GM12878 (cell line): ENCODE results near the gene MRPS12. TPM values are rescaled to one million over a fixed set of nuclear protein-coding genes. Genes with fewer than 3 reads are reported as not detected.

Experiments
- ATAC-seq: fragments of 200-7000 bp; cut with Tn5 transposase; 3 replicates; pipeline ENCODE4 v1.9.1; 2020; ENCODE audit warnings: mild to moderate bottlenecking, moderate library complexity
- BruUV-seq: library from RNA; stranded (reverse); fragments of 400-500 nt; replicated peaks from 2 replicates; lab custom pipeline; 2021; lab: Mats Ljungman, UMichigan
- CTCF ChIA-PET: fragments of 300-600 bp; sonication (Branson Sonifier 250); formaldehyde crosslinking; extraction: SDS; loops from one replicate; lab custom pipeline; 2021; ENCODE audit warnings: inconsistent platforms; lab: Yijun Ruan, JAX
- POLR2A ChIA-PET: fragments of 350-600 bp; formaldehyde crosslinking; extraction: SDS; loops from one replicate; lab custom pipeline; 2021; ENCODE audit warnings: inconsistent platforms; lab: Charles Lee
- RAD21 ChIA-PET: fragments of 300-600 bp; sonication (Branson Sonifier 250); formaldehyde crosslinking; loops from one replicate; lab custom pipeline; 2023; ENCODE audit warnings: antibody characterized with exemption; ENCODE audit not compliant: unreplicated experiment; lab: Charles Lee
- SMC1A ChIA-PET: fragments of 300-600 bp; sonication (Branson Sonifier 250); formaldehyde crosslinking; loops from one replicate; lab custom pipeline; 2023; ENCODE audit not compliant: unreplicated experiment, uncharacterized antibody; lab: Charles Lee
- DNase-seq: peaks from one replicate; pipeline ENCODE4 v3.0.0-alpha.2; 2011; ENCODE audit warnings: low read depth, low spot score
- FAIRE-seq: peaks from 3 replicates; lab custom pipeline; 2011; peaks lifted over from hg19 to GRCh38; lab: Jason Lieb, UNC
- H2AFZ ChIP-seq: 2 replicates; pipeline ENCODE4 v1.6.0; 2011; ENCODE audit warnings: low read depth, low read length, control low read depth; ENCODE audit not compliant: control insufficient read depth
- H3K27ac ChIP-seq: 2 replicates; pipeline ENCODE4 v1.5.1; 2011; ENCODE audit warnings: control low read depth; ENCODE audit not compliant: control insufficient read depth, insufficient read depth
- H3K27me3 ChIP-seq, 2 experiments: replicated peaks in 1 of 2; 2 replicates each; pipeline versions ENCODE4 v1.6.0 to v1.6.1; 2011; ENCODE audit warnings: low read length in 1 of 2; ENCODE audit not compliant: control insufficient read depth in 2 of 2, insufficient read depth in 2 of 2
- H3K36me3 ChIP-seq, 2 experiments: 2 replicates each; pipeline ENCODE4 v1.5.1; 2011; ENCODE audit warnings: low read length in 1 of 2; ENCODE audit not compliant: control insufficient read depth in 2 of 2, insufficient read depth in 2 of 2
- H3K4me1 ChIP-seq: 2 replicates; pipeline ENCODE4 v1.6.1; 2011; ENCODE audit warnings: mild to moderate bottlenecking, low read length, moderate library complexity, mixed read lengths; ENCODE audit not compliant: control insufficient read depth, insufficient read depth
- H3K4me2 ChIP-seq: 2 replicates; pipeline ENCODE4 v1.6.0; 2011; ENCODE audit warnings: control low read depth; ENCODE audit not compliant: control insufficient read depth, insufficient read depth
- H3K4me3 ChIP-seq: fragments of 200-600 bp; sonication (generic); 2 replicates; pipeline ENCODE4 v1.5.1; 2016
- H3K79me2 ChIP-seq: 2 replicates; pipeline ENCODE4 v1.6.0; 2011; ENCODE audit warnings: low read length; ENCODE audit not compliant: control insufficient read depth, insufficient read depth
- H3K9ac ChIP-seq: 2 replicates; pipeline ENCODE4 v1.8.0; 2011; ENCODE audit warnings: low read length, control low read depth, mixed read lengths; ENCODE audit not compliant: control insufficient read depth, insufficient read depth
- H3K9me3 ChIP-seq: replicated peaks from 3 replicates; pipeline ENCODE4 v1.5.1; 2011; ENCODE audit warnings: mild to moderate bottlenecking, low read length; ENCODE audit not compliant: control insufficient read depth, insufficient read depth
- H4K20me1 ChIP-seq: 2 replicates; pipeline ENCODE4 v1.6.0; 2011; ENCODE audit not compliant: control insufficient read depth, insufficient read depth
- ATF7 ChIP-seq: fragments of 450-650 bp; IDR thresholded peaks from 2 replicates; pipeline ENCODE4 v1.6.1; 2016; ENCODE audit warnings: low read depth, mild to moderate bottlenecking
- BCL3 ChIP-seq: IDR thresholded peaks from 2 replicates; pipeline ENCODE4 v1.6.1; 2011; ENCODE audit warnings: borderline replicate concordance, low read depth, mild to moderate bottlenecking, moderate library complexity, low read length; ENCODE audit not compliant: insufficient read depth, poor library complexity, severe bottlenecking
- CEBPB ChIP-seq, 2 experiments: fragments of 150-350 bp in 1 of 2; IDR thresholded peaks; 2 replicates each; pipeline ENCODE4 v1.6.1; 2012 to 2014; ENCODE audit warnings: low read depth in 2 of 2, low read length in 2 of 2, borderline replicate concordance in 1 of 2, inconsistent platforms in 1 of 2
- HCFC1 ChIP-seq: fragments of 150-350 bp; IDR thresholded peaks from 2 replicates; pipeline ENCODE4 v1.6.1; 2014; ENCODE audit warnings: low read length
- HDAC2 ChIP-seq: fragments of 200-600 bp; sonication (generic); IDR thresholded peaks from 2 replicates; pipeline ENCODE4 v1.6.1; 2017
- HSF1 ChIP-seq: fragments of 150-350 bp; IDR thresholded peaks from 2 replicates; pipeline ENCODE4 v1.6.1; 2014; ENCODE audit warnings: mild to moderate bottlenecking, low read depth, low read length
- LARP7 ChIP-seq: fragments of 450-650 bp; IDR thresholded peaks from 2 replicates; pipeline ENCODE4 v1.6.1; 2017; ENCODE audit warnings: mild to moderate bottlenecking
- MTA2 ChIP-seq: fragments of 450-650 bp; IDR thresholded peaks from 2 replicates; pipeline ENCODE4 v1.6.1; 2016; ENCODE audit warnings: low read depth, mild to moderate bottlenecking, moderate library complexity
- NBN ChIP-seq: fragments of 450-650 bp; IDR thresholded peaks from 2 replicates; pipeline ENCODE4 v1.6.1; 2016
- NFYA ChIP-seq: IDR thresholded peaks from 2 replicates; pipeline ENCODE4 v1.6.1; 2011; ENCODE audit warnings: low read depth, mild to moderate bottlenecking, low read length, improper control_type of control experiment, borderline replicate concordance
- RB1 ChIP-seq: fragments of 450-650 bp; formaldehyde crosslinking; IDR thresholded peaks from 2 replicates; pipeline ENCODE4 v1.6.1; 2017; ENCODE audit warnings: mild to moderate bottlenecking, borderline replicate concordance
- RFX5 ChIP-seq: IDR thresholded peaks from 2 replicates; pipeline ENCODE4 v1.6.1; 2011; ENCODE audit warnings: low read depth, low read length, improper control_type of control experiment
- SMAD5 ChIP-seq: IDR thresholded peaks from 2 replicates; pipeline ENCODE4 v1.6.1; 2016; ENCODE audit warnings: antibody characterized with exemption, low read depth
- SPI1 ChIP-seq: IDR thresholded peaks from 2 replicates; pipeline ENCODE4 v1.6.1; 2011; ENCODE audit warnings: low read depth, mild to moderate bottlenecking, low read length, moderate library complexity, borderline replicate concordance; ENCODE audit not compliant: insufficient read depth
- TCF7 ChIP-seq: IDR thresholded peaks from 2 replicates; pipeline ENCODE4 v1.6.1; 2014; ENCODE audit warnings: antibody characterized with exemption, borderline replicate concordance
- ZBTB11 ChIP-seq: fragments of 450-650 bp; formaldehyde crosslinking; IDR thresholded peaks from 2 replicates; pipeline ENCODE4 v1.5.0; 2022; ENCODE audit warnings: mild to moderate bottlenecking, missing genetic modification characterization
- ZBTB33 ChIP-seq: fragments of 450-650 bp; IDR thresholded peaks from 2 replicates; pipeline ENCODE4 v1.6.1; 2017; ENCODE audit warnings: mild to moderate bottlenecking
- ZNF274 ChIP-seq: IDR thresholded peaks from one replicate; pipeline ENCODE4 v1.8.0; 2011; ENCODE audit not compliant: insufficient read length, insufficient read depth
- ZSCAN29 ChIP-seq: fragments of 450-650 bp; IDR thresholded peaks from 2 replicates; pipeline ENCODE4 v1.6.1; 2017; ENCODE audit warnings: mild to moderate bottlenecking, moderate library complexity
- WGBS: methylation state at CpG from one replicate; pipeline ENCODE4 v1.1.6; 2016; ENCODE audit warnings: low lambda C conversion rate; ENCODE audit not compliant: insufficient replicate concordance, insufficient coverage; ENCODE audit errors: missing lambda C conversion rate; 5-methylcytosine and 5-hydroxymethylcytosine counted together
- in situ Hi-C: fragments of 300-500 bp; cut with MboI; formaldehyde crosslinking; loops from 9 replicates; pipeline ENCODE4 v1.14.3; 2018; ENCODE audit warnings: mixed read lengths
- intact Hi-C: fragments of 100-400 bp; cut with micrococcal nuclease; formaldehyde crosslinking; loops from one replicate; pipeline ENCODE4 v1.14.2; 2022; ENCODE audit not compliant: unreplicated experiment
- polyA plus RNA-seq, 11 experiments: library from polyadenylated mRNA; depleted of rRNA in 4 of 11; unstranded in 6 of 11; stranded (reverse) in 5 of 11; fragments of >200 nt; fragmentation: Nextera tagmentation in 4 of 11; fragmentation: Illumina TruSeq in 1 of 11; extraction: Ambion mirVana in 4 of 11; extraction: Trizol in 1 of 11; gene quantifications; 1 replicate in 1 of 11; 2 replicates in 10 of 11; pipeline versions ENCODE4 v1.2.1 to v1.2.3, GENCODE V29; 2011 to 2016; ENCODE audit warnings: inconsistent platforms in 2 of 11, missing spikeins in 2 of 11, low read depth in 1 of 11
- total RNA-seq, 4 experiments: library from RNA; depleted of rRNA in 3 of 4; stranded (reverse); fragments of >200 nt in 3 of 4; fragmentation: Illumina TruSeq in 1 of 4; extraction: Trizol in 1 of 4; gene quantifications; 2 replicates each; pipeline versions ENCODE4 v1.2.1 to v1.2.3, GENCODE V29; 2013 to 2021

The MRPS12 gene
- total and polyA plus RNA-seq, 10 of the 15 experiments (the other 5 are each of a cell fraction or from before 2014, with no cell fraction given), result 7.3 to 205 (median 77.3) TPM

GRCh38 chr19:38917516-38917915, 13.2 kb upstream of the MRPS12 start:
- in situ Hi-C loops (no loop called here), intact Hi-C loops (no loop called here)
- WGBS, result 80% methylated on average over 9 of the region's 9 CpGs
- Histone ChIP-seq H4K20me1 (no peaks in the 10 kb centered on the region), H3K4me2 (no peak overlapping the region), H3K27me3 (no peaks in the 10 kb centered on the region), H2AFZ (no peak overlapping the region), H3K4me3 (no peak overlapping the region), H3K9ac (no peak overlapping the region), H3K36me3 (peaks cover 0 to 8% of the 10 kb centered on the region in 2 experiments; a peak in 2 of 4 replicates), H3K79me2 (no peaks in the 10 kb centered on the region), H3K4me1 (no peaks in the 10 kb centered on the region), H3K9me3 (no peaks in the 10 kb centered on the region), H3K27ac (no peak overlapping the region)
- ChIA-PET SMC1A (no interaction called here), POLR2A (no interaction called here), CTCF (no interaction called here), RAD21 (no interaction called here)
- ATAC-seq (no peak), FAIRE-seq (no peak), DNase-seq (no peak)
- no TSS peak for BruUV-seq
- TF ChIP-seq HSF1 (no peak), ZBTB33 (no peak), SPI1 (no peak), ZSCAN29 (no peak), HCFC1 (no peak), RB1 (no peak), ATF7 (no peak), BCL3 (no peak), CEBPB (IDR thresholded peaks at IDR 0.05; ENCODE audit: borderline replicate concordance in 1 of 2, low read depth in 2 of 2, low read length in 2 of 2) (no peak), ZBTB11 (CRISPR knock-in tag) (no peak), RFX5 (no peak), MTA2 (no peak), NBN (no peak), TCF7 (no peak), LARP7 (no peak), ZNF274 (no peak), NFYA (no peak), HDAC2 (no peak), SMAD5 (no peak)
